Suprapubic skin (tissue), 4 donors: Measurements from ENCODE around the gene GRK4. TPM values are rescaled to one million over a fixed set of nuclear protein-coding genes. Genes with fewer than 3 reads are reported as not detected.

ENCODE experiments used
- DNase-seq, 2 donors: peaks; one replicate each; pipeline ENCODE4 v3.0.0-alpha.2; 2019; ENCODE audit warnings: low spot score in 2 of 2
- H3K27ac ChIP-seq: fragments of 200-600 bp; sonication (generic); one replicate; pipeline ENCODE4 v1.5.1; 2019
- H3K27me3 ChIP-seq: fragments of 200-600 bp; sonication (generic); one replicate; pipeline ENCODE4 v1.5.1; 2019
- H3K36me3 ChIP-seq: fragments of 200-600 bp; sonication (generic); one replicate; pipeline ENCODE4 v1.5.1; 2019
- H3K4me1 ChIP-seq: fragments of 200-600 bp; sonication (generic); one replicate; pipeline ENCODE4 v1.5.1; 2019
- H3K4me3 ChIP-seq: fragments of 200-600 bp; sonication (generic); one replicate; pipeline ENCODE4 v1.5.1; 2019; ENCODE audit warnings: mild to moderate bottlenecking
- H3K9me3 ChIP-seq: fragments of 200-600 bp; sonication (generic); one replicate; pipeline ENCODE4 v1.5.1; 2019
- CTCF ChIP-seq, 2 donors: fragments of 200-600 bp in 1 of 2; fragments of 450-650 bp in 1 of 2; sonication (generic) in 1 of 2; IDR thresholded peaks; one replicate each; pipeline ENCODE4 v1.5.1; 2016 to 2019; ENCODE audit warnings: antibody characterized with exemption in 2 of 2, mild to moderate bottlenecking in 1 of 2, moderate library complexity in 1 of 2
- EP300 ChIP-seq: sonication (generic); formaldehyde crosslinking; IDR thresholded peaks from one replicate; pipeline ENCODE4 v1.6.1; 2017; ENCODE audit warnings: antibody characterized with exemption
- POLR2A ChIP-seq, 2 donors: fragments of 450-650 bp; IDR thresholded peaks; one replicate each; pipeline ENCODE4 v1.6.1; 2017; ENCODE audit warnings: antibody characterized with exemption in 2 of 2, mild to moderate bottlenecking in 2 of 2, moderate library complexity in 2 of 2
- POLR2AphosphoS5 ChIP-seq, 3 donors: sonication (generic); formaldehyde crosslinking; IDR thresholded peaks; one replicate each; pipeline ENCODE4 v1.6.1; 2017; ENCODE audit warnings: antibody characterized with exemption in 3 of 3
- WGBS: methylation state at CpG from one replicate; pipeline ENCODE4 v1.1.5; 2018; 5-methylcytosine and 5-hydroxymethylcytosine counted together
- total RNA-seq, 4 donors: library from RNA; depleted of rRNA; stranded (reverse); fragments of >200 nt; gene quantifications; one replicate each; pipeline ENCODE4 v1.1.0, GENCODE V29; 2016

The GRK4 gene
- total RNA-seq, 4 donors from 2014 or later: 3.3 to 8.0 (median 4.6) TPM

DNA sequence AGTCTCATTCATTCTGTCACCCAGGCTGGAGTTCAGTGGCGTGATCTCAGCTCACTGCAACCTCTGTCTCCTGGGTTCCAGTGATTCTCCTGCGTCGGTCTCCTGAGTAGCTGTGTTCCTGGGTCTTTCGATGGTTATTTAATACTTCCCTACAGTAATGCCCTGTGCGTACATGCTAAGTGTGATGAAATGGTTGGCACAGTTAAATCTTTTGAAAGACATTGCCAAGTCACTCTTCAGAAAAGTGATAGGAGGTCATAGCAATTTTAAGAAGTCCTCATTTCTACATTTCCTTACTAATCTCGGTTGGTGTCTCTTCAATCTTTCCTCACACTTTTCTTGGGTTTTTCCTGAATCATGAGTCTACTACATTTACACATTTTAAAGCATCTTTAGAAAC, 96.6 kb downstream of the GRK4 start:
- no peak for TF ChIP-seq POLR2A (IDR thresholded peaks at IDR 0.05)
- no peak for TF ChIP-seq EP300
- no peak for TF ChIP-seq CTCF (IDR thresholded peaks at IDR 0.05)
- no peak for TF ChIP-seq POLR2AphosphoS5 (IDR thresholded peaks at IDR 0.05)
- Histone ChIP-seq H3K4me3 (no peak overlapping the region), H3K27me3 (no peaks in the 10 kb centered on the region), H3K36me3 (peaks cover 3% of the 10 kb centered on the region), H3K9me3 (no peaks in the 10 kb centered on the region), H3K27ac (no peak overlapping the region), H3K4me1 (no peaks in the 10 kb centered on the region)
- WGBS: 90% methylated on average over 6 of the region's 6 CpGs
- DNase-seq: no peak

GRCh38 chr4:3060946-3061345, 97.6 kb downstream of the GRK4 start:
- H3K36me3 ChIP-seq: peaks cover 1% of the 10 kb centered on the region
- H3K27me3 ChIP-seq: no peaks in the 10 kb centered on the region
- no peak overlapping the region for H3K4me3 ChIP-seq
- TF ChIP-seq CTCF (IDR thresholded peaks at IDR 0.05) (no peak), EP300 (no peak), POLR2A (IDR thresholded peaks at IDR 0.05) (no peak), POLR2AphosphoS5 (IDR thresholded peaks at IDR 0.05) (no peak)
- H3K4me1 ChIP-seq: no peaks in the 10 kb centered on the region
- H3K9me3 ChIP-seq: no peaks in the 10 kb centered on the region
- H3K27ac ChIP-seq: no peak overlapping the region
- DNase-seq: no peak
- 92% methylated on average over 6 of the region's 6 CpGs for WGBS

DNA sequence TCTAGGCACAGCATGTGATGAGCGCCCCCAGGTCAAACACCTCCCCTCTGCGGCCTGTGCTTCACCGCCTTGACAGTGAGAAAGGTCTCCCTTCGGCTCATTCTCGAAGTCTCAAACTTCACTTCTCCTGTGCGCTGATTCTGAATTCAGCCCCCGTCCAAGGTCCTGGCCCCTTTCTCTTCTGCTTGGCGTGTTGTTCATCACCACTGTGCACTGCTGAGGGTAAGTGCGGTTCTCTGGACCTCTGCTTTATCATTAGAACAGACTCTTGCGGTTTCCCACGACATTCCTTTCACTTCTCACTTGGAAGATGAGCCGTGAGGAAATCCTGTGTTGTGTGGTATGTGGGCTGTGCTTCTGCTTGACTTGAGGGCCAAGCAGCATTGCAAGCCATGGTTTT, 99.1 kb downstream of the GRK4 start:
- Histone ChIP-seq H3K4me1 (no peaks in the 10 kb centered on the region), H3K27ac (no peak overlapping the region), H3K4me3 (no peak overlapping the region), H3K9me3 (no peaks in the 10 kb centered on the region), H3K36me3 (no peaks in the 10 kb centered on the region), H3K27me3 (no peaks in the 10 kb centered on the region)
- WGBS: 87% methylated on average over 12 of the region's 12 CpGs
- no peak for TF ChIP-seq EP300
- TF ChIP-seq POLR2A (IDR thresholded peaks at IDR 0.05): no peak
- TF ChIP-seq POLR2AphosphoS5 (IDR thresholded peaks at IDR 0.05): no peak
- no peak for DNase-seq

DNA sequence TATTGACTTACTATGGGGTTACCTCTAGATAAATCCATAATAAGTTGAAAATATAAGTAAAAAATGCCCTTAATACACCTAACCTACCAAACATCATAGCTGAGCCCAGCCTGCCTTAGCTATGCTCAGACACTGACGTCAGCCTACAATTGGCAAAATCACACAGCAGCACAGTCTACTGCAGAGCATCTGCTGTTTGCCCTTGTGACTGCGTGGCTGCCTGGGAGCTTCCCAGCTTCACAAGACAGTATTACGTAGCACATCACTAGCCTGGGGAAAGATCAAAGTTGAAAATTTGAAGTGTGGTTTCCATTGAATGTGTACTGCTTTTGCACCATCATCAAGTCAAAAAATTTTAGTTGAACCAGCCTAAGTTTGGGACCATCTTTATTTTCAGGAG, 102.2 kb downstream of the GRK4 start:
- Histone ChIP-seq H3K4me3 (no peak overlapping the region), H3K9me3 (no peaks in the 10 kb centered on the region), H3K27me3 (no peaks in the 10 kb centered on the region), H3K27ac (no peak overlapping the region), H3K4me1 (no peaks in the 10 kb centered on the region), H3K36me3 (no peaks in the 10 kb centered on the region)
- TF ChIP-seq CTCF (IDR thresholded peaks at IDR 0.05): no peak
- TF ChIP-seq POLR2AphosphoS5 (IDR thresholded peaks at IDR 0.05): no peak
- TF ChIP-seq POLR2A (IDR thresholded peaks at IDR 0.05): no peak
- WGBS: 88% methylated on average over 3 of the region's 3 CpGs
- no peak for DNase-seq

- no peaks in the 10 kb centered on the region for H3K9me3 ChIP-seq
- 76% methylated on average over 6 of the region's 6 CpGs for WGBS
- no peak for DNase-seq
- TF ChIP-seq CTCF (IDR thresholded peaks at IDR 0.05) (no peak), POLR2AphosphoS5 (IDR thresholded peaks at IDR 0.05) (no peak), POLR2A (IDR thresholded peaks at IDR 0.05) (no peak), EP300 (no peak)
- no peak overlapping the region for H3K27ac ChIP-seq
- no peaks in the 10 kb centered on the region for H3K27me3 ChIP-seq
- H3K4me1 ChIP-seq: no peaks in the 10 kb centered on the region
- H3K36me3 ChIP-seq: no peaks in the 10 kb centered on the region
- H3K4me3 ChIP-seq: no peak overlapping the region
Observed at GRCh38 chr4:3066836-3067400, 103.5 kb downstream of the GRK4 start.

- WGBS: 90% methylated on average over 6 of the region's 6 CpGs
- no peak for TF ChIP-seq CTCF (IDR thresholded peaks at IDR 0.05)
- no peak for TF ChIP-seq POLR2A (IDR thresholded peaks at IDR 0.05)
- TF ChIP-seq POLR2AphosphoS5 (IDR thresholded peaks at IDR 0.05): no peak
- no peak for TF ChIP-seq EP300
- no peak for DNase-seq
Observed at GRCh38 chr4:3067473-3068001, 104.2 kb downstream of the GRK4 start.

More at GRCh38 chr4:3067473-3068001, 104.2 kb downstream of the GRK4 start:
- Histone ChIP-seq H3K4me3 (no peak overlapping the region), H3K27ac (no peak overlapping the region), H3K4me1 (no peaks in the 10 kb centered on the region), H3K9me3 (no peaks in the 10 kb centered on the region), H3K27me3 (no peaks in the 10 kb centered on the region), H3K36me3 (no peaks in the 10 kb centered on the region)
